Mesothelial cell of epicardium (in vitro differentiated cells): ENCODE results near the gene UNC13A. TPM values are rescaled to one million over a fixed set of nuclear protein-coding genes. Genes with fewer than 3 reads are reported as not detected.

Experiments
- DNase-seq, 2 experiments: peaks; one replicate each; pipeline ENCODE4 v3.0.0; 2021; ENCODE audit warnings: low spot score in 2 of 2; ENCODE audit not compliant: unreplicated experiment in 2 of 2
- H3K27ac Mint-ChIP-seq: 2 replicates; pipeline ENCODE4 v1.8.0; 2021; ENCODE audit warnings: mixed read lengths
- H3K27me3 Mint-ChIP-seq: 2 replicates; pipeline ENCODE4 v1.8.0; 2021; ENCODE audit warnings: low read depth, mixed read lengths
- H3K36me3 Mint-ChIP-seq: 2 replicates; pipeline ENCODE4 v1.8.0; 2021; ENCODE audit warnings: mixed read lengths
- H3K4me1 Mint-ChIP-seq: 2 replicates; pipeline ENCODE4 v1.8.0; 2021; ENCODE audit warnings: mixed read lengths
- H3K4me3 Mint-ChIP-seq: 2 replicates; pipeline ENCODE4 v1.8.0; 2021; ENCODE audit warnings: mild to moderate bottlenecking, moderate library complexity, mixed read lengths
- H3K9me3 Mint-ChIP-seq: 2 replicates; pipeline ENCODE4 v1.8.0; 2021; ENCODE audit warnings: mixed read lengths
- total RNA-seq: library from RNA; stranded (reverse); gene quantifications from 3 replicates; pipeline ENCODE4 v1.2.1, GENCODE V29; 2021
- TF ChIP-seq, protein P1 (sequence below): fragments of 200-600 bp; sonication (generic); IDR thresholded peaks from one replicate; pipeline ENCODE4 v1.5.0; 2021; ENCODE audit warnings: antibody characterized with exemption; ENCODE audit not compliant: unreplicated experiment

UNC13A gene
- total RNA-seq, 1 donor from 2014 or later = 1.1 TPM

DNA sequence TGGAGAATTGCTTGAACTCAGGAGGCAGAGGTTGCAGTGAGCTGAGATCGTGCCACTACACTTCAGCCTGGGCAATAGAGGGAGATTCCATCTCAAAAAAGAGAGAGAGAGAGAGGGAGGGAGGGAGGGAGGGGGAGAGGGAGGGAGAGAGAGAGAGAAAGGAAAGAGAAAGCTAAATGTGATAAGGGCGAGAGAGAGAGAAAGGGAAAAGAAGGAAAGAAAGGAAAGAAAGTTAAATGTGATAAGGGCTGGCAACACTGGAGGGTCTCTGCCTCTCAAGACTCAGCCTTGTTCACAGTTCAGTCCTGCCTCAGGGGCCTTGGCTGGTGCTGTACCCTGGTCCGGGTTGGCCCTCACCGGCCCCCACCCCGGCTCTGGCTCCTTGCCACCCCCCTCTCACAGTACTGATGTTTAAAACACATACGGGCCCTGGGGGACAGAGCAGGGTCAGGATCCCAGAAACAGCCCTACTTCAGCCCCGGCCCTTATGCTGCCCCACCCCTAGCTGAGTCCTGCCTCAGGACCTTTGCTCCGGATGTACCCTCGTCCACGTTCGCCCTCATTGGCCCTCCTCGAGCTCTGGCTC, 34.6 kb upstream of the UNC13A start:
- H3K36me3 Mint-ChIP-seq = peaks cover 18% of the 10 kb centered on the region
- H3K4me1 Mint-ChIP-seq = peaks cover 19% of the 10 kb centered on the region
- H3K4me3 Mint-ChIP-seq = no peak overlapping the region
- H3K9me3 Mint-ChIP-seq = no peaks in the 10 kb centered on the region
- H3K27me3 Mint-ChIP-seq = no peaks in the 10 kb centered on the region
- DNase-seq = no peak
- no peak overlapping the region for H3K27ac Mint-ChIP-seq
- TF ChIP-seq, protein P1, sequence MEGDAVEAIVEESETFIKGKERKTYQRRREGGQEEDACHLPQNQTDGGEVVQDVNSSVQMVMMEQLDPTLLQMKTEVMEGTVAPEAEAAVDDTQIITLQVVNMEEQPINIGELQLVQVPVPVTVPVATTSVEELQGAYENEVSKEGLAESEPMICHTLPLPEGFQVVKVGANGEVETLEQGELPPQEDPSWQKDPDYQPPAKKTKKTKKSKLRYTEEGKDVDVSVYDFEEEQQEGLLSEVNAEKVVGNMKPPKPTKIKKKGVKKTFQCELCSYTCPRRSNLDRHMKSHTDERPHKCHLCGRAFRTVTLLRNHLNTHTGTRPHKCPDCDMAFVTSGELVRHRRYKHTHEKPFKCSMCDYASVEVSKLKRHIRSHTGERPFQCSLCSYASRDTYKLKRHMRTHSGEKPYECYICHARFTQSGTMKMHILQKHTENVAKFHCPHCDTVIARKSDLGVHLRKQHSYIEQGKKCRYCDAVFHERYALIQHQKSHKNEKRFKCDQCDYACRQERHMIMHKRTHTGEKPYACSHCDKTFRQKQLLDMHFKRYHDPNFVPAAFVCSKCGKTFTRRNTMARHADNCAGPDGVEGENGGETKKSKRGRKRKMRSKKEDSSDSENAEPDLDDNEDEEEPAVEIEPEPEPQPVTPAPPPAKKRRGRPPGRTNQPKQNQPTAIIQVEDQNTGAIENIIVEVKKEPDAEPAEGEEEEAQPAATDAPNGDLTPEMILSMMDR = no peak

DNA sequence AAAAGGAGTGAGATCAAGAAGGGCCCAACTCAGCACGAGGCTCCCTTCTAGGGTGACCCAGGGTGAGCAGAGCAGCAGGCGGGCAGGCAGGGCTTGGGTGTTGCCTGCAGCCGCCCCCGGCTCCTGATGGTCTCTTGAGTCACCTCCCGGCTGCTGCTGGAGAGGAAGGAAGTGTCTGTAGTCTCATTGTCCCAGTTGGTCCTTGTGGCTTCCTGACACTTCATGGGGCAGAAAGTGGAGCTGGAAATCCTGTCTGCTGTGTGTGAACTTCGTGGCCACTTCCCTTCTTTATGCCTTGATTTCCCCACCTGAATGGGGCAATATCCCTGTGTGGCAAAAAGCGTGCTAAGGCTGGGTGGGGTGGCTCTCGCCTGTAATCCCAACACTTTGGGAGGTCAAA, 33.7 kb upstream of the UNC13A start:
- H3K36me3 Mint-ChIP-seq = peaks cover 18% of the 10 kb centered on the region
- no peaks in the 10 kb centered on the region for H3K9me3 Mint-ChIP-seq
- H3K27me3 Mint-ChIP-seq = no peaks in the 10 kb centered on the region
- TF ChIP-seq, protein P1 = no peak
- DNase-seq = no peak
- H3K27ac Mint-ChIP-seq = no peak overlapping the region
- H3K4me3 Mint-ChIP-seq = peak overlapping the region; percentile 72
- H3K4me1 Mint-ChIP-seq = peaks cover 23% of the 10 kb centered on the region

DNA sequence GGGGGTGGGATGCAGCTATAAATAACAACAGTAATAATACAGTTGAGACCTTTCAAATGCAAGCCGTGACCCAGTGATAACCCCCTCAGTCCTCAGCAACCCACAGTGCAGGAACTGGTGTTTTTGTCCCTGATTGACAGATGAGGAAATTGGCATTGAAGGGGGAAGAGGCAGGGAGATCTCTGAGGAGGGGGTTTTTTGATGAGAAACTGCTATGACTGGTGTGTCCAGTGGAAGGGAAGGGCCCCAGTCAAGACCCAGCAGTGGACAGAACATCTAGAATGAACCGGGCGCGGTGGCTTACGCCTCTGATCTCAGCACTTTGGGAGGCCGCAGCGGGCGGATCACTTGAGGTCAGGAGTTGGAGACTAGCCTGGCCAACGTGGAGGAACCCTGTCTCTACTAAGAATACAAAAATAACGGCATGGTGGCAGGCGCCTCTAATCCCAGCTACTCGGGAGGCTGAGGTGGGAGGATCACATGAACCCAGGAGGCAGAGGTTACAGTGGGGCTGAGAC, 33.0 kb upstream of the UNC13A start:
- no peak for DNase-seq
- Mint-ChIP-seq H3K4me3 (peak overlapping the region; percentile 72), H3K27ac (no peak overlapping the region)

DNA sequence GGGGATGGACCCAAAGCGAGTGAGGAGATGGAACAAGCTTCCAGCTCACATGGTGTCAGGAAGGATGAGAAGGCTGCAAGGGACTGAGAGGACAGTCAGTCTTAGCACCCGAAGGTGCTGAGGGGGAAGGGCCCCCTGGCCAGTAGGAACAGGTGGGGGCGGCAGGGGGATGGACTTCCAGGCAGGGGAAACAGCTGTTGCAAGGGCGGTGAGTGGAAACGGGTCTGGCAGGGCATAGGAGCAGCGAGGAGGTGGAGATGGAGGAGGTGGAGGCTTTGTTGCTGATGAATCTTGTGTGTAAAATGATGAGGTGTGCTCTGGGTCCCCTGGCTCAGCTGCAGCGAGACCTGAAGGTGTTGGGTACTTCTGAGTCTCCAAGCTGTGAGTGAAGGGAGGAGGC, 32.3 kb upstream of the UNC13A start:
- Mint-ChIP-seq H3K36me3 (peaks cover 17% of the 10 kb centered on the region), H3K27me3 (no peaks in the 10 kb centered on the region), H3K4me1 (peaks cover 23% of the 10 kb centered on the region), H3K4me3 (peak overlapping the region; percentile 72), H3K27ac (peak overlapping the region; percentile 59), H3K9me3 (no peaks in the 10 kb centered on the region)
- TF ChIP-seq, protein P1 = no peak
- DNase-seq = no peak

More for the DNA sequence above, 33.0 kb upstream of the UNC13A start:
- TF ChIP-seq, protein P1 = no peak
- Mint-ChIP-seq H3K36me3 (peaks cover 18% of the 10 kb centered on the region), H3K27me3 (no peaks in the 10 kb centered on the region), H3K9me3 (no peaks in the 10 kb centered on the region), H3K4me1 (peaks cover 23% of the 10 kb centered on the region)

DNA sequence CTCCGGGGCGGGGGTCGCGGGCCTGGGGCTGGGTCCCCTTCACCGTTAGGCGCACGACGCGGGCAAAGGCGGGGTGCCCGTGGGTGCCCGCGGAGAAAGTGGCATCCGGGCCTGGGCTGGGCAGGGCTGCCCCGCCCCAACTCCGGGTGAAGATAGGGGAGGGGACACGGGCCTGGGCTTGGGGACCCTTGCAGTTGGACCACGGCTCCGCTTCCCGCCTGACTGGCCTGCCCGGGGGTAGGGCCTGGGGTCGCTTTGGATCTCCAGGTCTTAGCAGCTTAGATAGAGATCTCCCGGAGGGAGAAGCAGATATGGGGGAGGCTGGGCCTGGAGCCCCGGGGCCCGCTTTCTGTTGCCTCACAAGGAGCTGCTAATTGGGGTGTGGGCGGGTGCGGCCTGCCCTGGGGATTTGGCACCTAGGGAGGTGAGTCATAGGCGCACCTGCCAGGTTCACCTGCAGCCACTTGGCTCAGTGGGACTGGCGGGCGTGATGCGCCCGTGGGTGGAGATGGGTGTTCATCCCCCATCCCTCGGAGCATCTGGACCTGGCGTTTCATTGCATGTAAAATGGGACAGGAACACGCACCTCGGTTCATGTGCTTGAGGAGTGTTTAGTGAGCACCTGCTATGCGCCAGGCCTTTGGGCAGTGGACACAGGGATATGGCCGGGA, 31.7 kb upstream of the UNC13A start:
- no peaks in the 10 kb centered on the region for H3K27me3 Mint-ChIP-seq
- peaks cover 23% of the 10 kb centered on the region for H3K4me1 Mint-ChIP-seq
- H3K36me3 Mint-ChIP-seq = peaks cover 14% of the 10 kb centered on the region
- TF ChIP-seq, protein P1 = no peak
- no peaks in the 10 kb centered on the region for H3K9me3 Mint-ChIP-seq
- peak in 1 of 2 experiments; percentile 43 for DNase-seq
- H3K4me3 Mint-ChIP-seq = peak overlapping the region; percentile 72
- peak overlapping the region; percentile 59 for H3K27ac Mint-ChIP-seq
